GM12878 (cell line): ENCODE results near the gene TRMT13. TPM values are rescaled to one million over a fixed set of nuclear protein-coding genes. Genes with fewer than 3 reads are reported as not detected.

ENCODE experiments used
- ATAC-seq: fragments of 200-7000 bp; cut with Tn5 transposase; 3 replicates; pipeline ENCODE4 v1.9.1; 2020; ENCODE audit warnings: mild to moderate bottlenecking, moderate library complexity
- BruUV-seq: library from RNA; stranded (reverse); fragments of 400-500 nt; replicated peaks from 2 replicates; lab custom pipeline; 2021; lab: Mats Ljungman, UMichigan
- CTCF ChIA-PET: fragments of 300-600 bp; sonication (Branson Sonifier 250); formaldehyde crosslinking; extraction: SDS; loops from one replicate; lab custom pipeline; 2021; ENCODE audit warnings: inconsistent platforms; lab: Yijun Ruan, JAX
- POLR2A ChIA-PET: fragments of 350-600 bp; formaldehyde crosslinking; extraction: SDS; loops from one replicate; lab custom pipeline; 2021; ENCODE audit warnings: inconsistent platforms; lab: Charles Lee
- RAD21 ChIA-PET: fragments of 300-600 bp; sonication (Branson Sonifier 250); formaldehyde crosslinking; loops from one replicate; lab custom pipeline; 2023; ENCODE audit warnings: antibody characterized with exemption; ENCODE audit not compliant: unreplicated experiment; lab: Charles Lee
- SMC1A ChIA-PET: fragments of 300-600 bp; sonication (Branson Sonifier 250); formaldehyde crosslinking; loops from one replicate; lab custom pipeline; 2023; ENCODE audit not compliant: unreplicated experiment, uncharacterized antibody; lab: Charles Lee
- DNase-seq: peaks from one replicate; pipeline ENCODE4 v3.0.0-alpha.2; 2011; ENCODE audit warnings: low read depth, low spot score
- FAIRE-seq: peaks from 3 replicates; lab custom pipeline; 2011; peaks lifted over from hg19 to GRCh38; lab: Jason Lieb, UNC
- H2AFZ ChIP-seq: 2 replicates; pipeline ENCODE4 v1.6.0; 2011; ENCODE audit warnings: low read depth, low read length, control low read depth; ENCODE audit not compliant: control insufficient read depth
- H3K27ac ChIP-seq: 2 replicates; pipeline ENCODE4 v1.5.1; 2011; ENCODE audit warnings: control low read depth; ENCODE audit not compliant: control insufficient read depth, insufficient read depth
- H3K27me3 ChIP-seq, 2 experiments: replicated peaks in 1 of 2; 2 replicates each; pipeline versions ENCODE4 v1.6.0 to v1.6.1; 2011; ENCODE audit warnings: low read length in 1 of 2; ENCODE audit not compliant: control insufficient read depth in 2 of 2, insufficient read depth in 2 of 2
- H3K36me3 ChIP-seq, 2 experiments: 2 replicates each; pipeline ENCODE4 v1.5.1; 2011; ENCODE audit warnings: low read length in 1 of 2; ENCODE audit not compliant: control insufficient read depth in 2 of 2, insufficient read depth in 2 of 2
- H3K4me1 ChIP-seq: 2 replicates; pipeline ENCODE4 v1.6.1; 2011; ENCODE audit warnings: mild to moderate bottlenecking, low read length, moderate library complexity, mixed read lengths; ENCODE audit not compliant: control insufficient read depth, insufficient read depth
- H3K4me2 ChIP-seq: 2 replicates; pipeline ENCODE4 v1.6.0; 2011; ENCODE audit warnings: control low read depth; ENCODE audit not compliant: control insufficient read depth, insufficient read depth
- H3K4me3 ChIP-seq: fragments of 200-600 bp; sonication (generic); 2 replicates; pipeline ENCODE4 v1.5.1; 2016
- H3K79me2 ChIP-seq: 2 replicates; pipeline ENCODE4 v1.6.0; 2011; ENCODE audit warnings: low read length; ENCODE audit not compliant: control insufficient read depth, insufficient read depth
- H3K9ac ChIP-seq: 2 replicates; pipeline ENCODE4 v1.8.0; 2011; ENCODE audit warnings: low read length, control low read depth, mixed read lengths; ENCODE audit not compliant: control insufficient read depth, insufficient read depth
- H3K9me3 ChIP-seq: replicated peaks from 3 replicates; pipeline ENCODE4 v1.5.1; 2011; ENCODE audit warnings: mild to moderate bottlenecking, low read length; ENCODE audit not compliant: control insufficient read depth, insufficient read depth
- H4K20me1 ChIP-seq: 2 replicates; pipeline ENCODE4 v1.6.0; 2011; ENCODE audit not compliant: control insufficient read depth, insufficient read depth
- CHD1 ChIP-seq: IDR thresholded peaks from 2 replicates; pipeline ENCODE4 v1.6.1; 2012; ENCODE audit warnings: low read depth, low read length, improper control_type of control experiment
- CHD2 ChIP-seq: IDR thresholded peaks from 2 replicates; pipeline ENCODE4 v1.6.1; 2011; ENCODE audit warnings: low read depth, low read length, improper control_type of control experiment, borderline replicate concordance
- EGR1 ChIP-seq, 2 experiments: IDR thresholded peaks; 1 replicate in 1 of 2; 2 replicates in 1 of 2; pipeline ENCODE4 v1.6.1; 2011 to 2012; ENCODE audit warnings: low read depth in 2 of 2, low read length in 2 of 2, borderline replicate concordance in 1 of 2, mild to moderate bottlenecking in 1 of 2, moderate library complexity in 1 of 2
- IKZF1 ChIP-seq: fragments of 450-650 bp; conservative IDR thresholded peaks from 2 replicates; pipeline ENCODE4 v1.6.1; 2017; ENCODE audit warnings: antibody characterized with exemption, mild to moderate bottlenecking
- NFYB ChIP-seq: IDR thresholded peaks from 2 replicates; pipeline ENCODE4 v1.6.1; 2011; ENCODE audit warnings: low read depth, mild to moderate bottlenecking, low read length, improper control_type of control experiment, moderate library complexity; ENCODE audit not compliant: insufficient read depth
- PAX5 ChIP-seq: IDR thresholded peaks from 2 replicates; pipeline ENCODE4 v1.6.1; 2011; ENCODE audit warnings: low read depth, low read length, borderline replicate concordance
- POLR2AphosphoS5 ChIP-seq: IDR thresholded peaks from 2 replicates; pipeline ENCODE4 v1.6.1; 2011; ENCODE audit warnings: mild to moderate bottlenecking, low read length, inconsistent platforms
- WGBS: methylation state at CpG from one replicate; pipeline ENCODE4 v1.1.6; 2016; ENCODE audit warnings: low lambda C conversion rate; ENCODE audit not compliant: insufficient replicate concordance, insufficient coverage; ENCODE audit errors: missing lambda C conversion rate; 5-methylcytosine and 5-hydroxymethylcytosine counted together
- in situ Hi-C: fragments of 300-500 bp; cut with MboI; formaldehyde crosslinking; loops from 9 replicates; pipeline ENCODE4 v1.14.3; 2018; ENCODE audit warnings: mixed read lengths
- intact Hi-C: fragments of 100-400 bp; cut with micrococcal nuclease; formaldehyde crosslinking; loops from one replicate; pipeline ENCODE4 v1.14.2; 2022; ENCODE audit not compliant: unreplicated experiment
- polyA plus RNA-seq, 11 experiments: library from polyadenylated mRNA; depleted of rRNA in 4 of 11; unstranded in 6 of 11; stranded (reverse) in 5 of 11; fragments of >200 nt; fragmentation: Nextera tagmentation in 4 of 11; fragmentation: Illumina TruSeq in 1 of 11; extraction: Ambion mirVana in 4 of 11; extraction: Trizol in 1 of 11; gene quantifications; 1 replicate in 1 of 11; 2 replicates in 10 of 11; pipeline versions ENCODE4 v1.2.1 to v1.2.3, GENCODE V29; 2011 to 2016; ENCODE audit warnings: inconsistent platforms in 2 of 11, missing spikeins in 2 of 11, low read depth in 1 of 11
- total RNA-seq, 4 experiments: library from RNA; depleted of rRNA in 3 of 4; stranded (reverse); fragments of >200 nt in 3 of 4; fragmentation: Illumina TruSeq in 1 of 4; extraction: Trizol in 1 of 4; gene quantifications; 2 replicates each; pipeline versions ENCODE4 v1.2.1 to v1.2.3, GENCODE V29; 2013 to 2021
- TF ChIP-seq, protein P1 (sequence below): IDR thresholded peaks from 2 replicates; pipeline ENCODE4 v1.6.1; 2012; ENCODE audit warnings: low read depth, low read length, improper control_type of control experiment
- TF ChIP-seq, protein P2 (sequence below): fragments of 450-650 bp; IDR thresholded peaks from 2 replicates; pipeline ENCODE4 v1.6.1; 2017; ENCODE audit warnings: mild to moderate bottlenecking, moderate library complexity
- TF ChIP-seq, protein P3 (sequence below): IDR thresholded peaks from 2 replicates; pipeline ENCODE4 v1.6.1; 2012; ENCODE audit warnings: mild to moderate bottlenecking, low read depth, low read length
- TF ChIP-seq, protein P4 (sequence below), 3 experiments: IDR thresholded peaks in 2 of 3; conservative IDR thresholded peaks in 1 of 3; 2 replicates each; pipeline ENCODE4 v1.5.1; 2011; ENCODE audit warnings: low read depth in 3 of 3, low read length in 3 of 3, mild to moderate bottlenecking in 3 of 3, control low read depth in 2 of 3, moderate library complexity in 2 of 3, inconsistent platforms in 1 of 3, mixed read lengths in 1 of 3; ENCODE audit not compliant: control insufficient read depth in 2 of 3, insufficient read depth in 1 of 3; ENCODE audit errors: extremely low read depth in 1 of 3

Gene TRMT13
- total and polyA plus RNA-seq, 10 of the 15 experiments (the other 5 are each of a cell fraction or from before 2014, with no cell fraction given), result 13.7 to 26.6 (median 21.9) TPM

DNA sequence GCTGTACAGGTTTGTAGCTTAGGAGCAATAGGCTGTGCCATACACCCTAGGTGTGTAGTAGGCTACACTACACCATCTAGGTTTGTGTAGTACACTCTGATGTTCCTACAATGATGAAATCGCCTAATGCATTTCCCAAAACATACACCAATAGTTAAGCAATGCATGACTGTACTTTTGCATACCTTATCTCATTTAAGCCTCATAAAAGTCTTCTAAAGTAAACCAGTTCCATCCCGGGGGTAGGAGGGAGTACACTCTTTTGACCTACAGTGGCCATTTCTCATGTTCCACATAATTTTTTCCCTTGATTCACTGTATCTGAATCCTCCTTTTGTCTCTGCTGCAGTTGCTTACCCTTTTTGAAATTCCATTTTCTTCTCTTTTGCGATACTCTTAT, 12.2 kb downstream of the TRMT13 start:
- ATAC-seq (no peak), FAIRE-seq (no peak), DNase-seq (no peak)
- H3K9me3 ChIP-seq, result no peaks in the 10 kb centered on the region
- H3K4me3 ChIP-seq, result no peak overlapping the region
- ChIA-PET POLR2A (no interaction called here), CTCF (interaction anchor here (0.9 kb wide), 1 partner anchor 324 kb away, joined by 4 read pairs; no protein-coding TSS in a partner anchor), SMC1A (no interaction called here), RAD21 (no interaction called here)
- intact Hi-C loops (no loop called here), in situ Hi-C loops (no loop called here)
- H4K20me1 ChIP-seq, result no peaks in the 10 kb centered on the region
- no peaks in the 10 kb centered on the region for H3K27me3 ChIP-seq
- H3K4me1 ChIP-seq, result no peaks in the 10 kb centered on the region
- no peak overlapping the region for H3K9ac ChIP-seq
- no peaks in the 10 kb centered on the region for H3K79me2 ChIP-seq
- peaks cover 2 to 13% of the 10 kb centered on the region in 2 experiments for H3K36me3 ChIP-seq
- WGBS, result 95% methylated on average over 3 of the region's 3 CpGs
- no peak overlapping the region for H3K27ac ChIP-seq
- BruUV-seq, result no TSS peak
- H2AFZ ChIP-seq, result no peak overlapping the region
- no peak overlapping the region for H3K4me2 ChIP-seq
- TF ChIP-seq, protein P1, sequence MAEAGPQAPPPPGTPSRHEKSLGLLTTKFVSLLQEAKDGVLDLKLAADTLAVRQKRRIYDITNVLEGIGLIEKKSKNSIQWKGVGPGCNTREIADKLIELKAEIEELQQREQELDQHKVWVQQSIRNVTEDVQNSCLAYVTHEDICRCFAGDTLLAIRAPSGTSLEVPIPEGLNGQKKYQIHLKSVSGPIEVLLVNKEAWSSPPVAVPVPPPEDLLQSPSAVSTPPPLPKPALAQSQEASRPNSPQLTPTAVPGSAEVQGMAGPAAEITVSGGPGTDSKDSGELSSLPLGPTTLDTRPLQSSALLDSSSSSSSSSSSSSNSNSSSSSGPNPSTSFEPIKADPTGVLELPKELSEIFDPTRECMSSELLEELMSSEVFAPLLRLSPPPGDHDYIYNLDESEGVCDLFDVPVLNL, result no peak
- no peak for TF ChIP-seq PAX5
- no peak for TF ChIP-seq EGR1 (IDR thresholded peaks at IDR 0.05; ENCODE audit: borderline replicate concordance in 1 of 2, low read depth in 2 of 2, low read length in 2 of 2)
- no peak for TF ChIP-seq NFYB
- no peak for TF ChIP-seq CHD2
- TF ChIP-seq, protein P2, sequence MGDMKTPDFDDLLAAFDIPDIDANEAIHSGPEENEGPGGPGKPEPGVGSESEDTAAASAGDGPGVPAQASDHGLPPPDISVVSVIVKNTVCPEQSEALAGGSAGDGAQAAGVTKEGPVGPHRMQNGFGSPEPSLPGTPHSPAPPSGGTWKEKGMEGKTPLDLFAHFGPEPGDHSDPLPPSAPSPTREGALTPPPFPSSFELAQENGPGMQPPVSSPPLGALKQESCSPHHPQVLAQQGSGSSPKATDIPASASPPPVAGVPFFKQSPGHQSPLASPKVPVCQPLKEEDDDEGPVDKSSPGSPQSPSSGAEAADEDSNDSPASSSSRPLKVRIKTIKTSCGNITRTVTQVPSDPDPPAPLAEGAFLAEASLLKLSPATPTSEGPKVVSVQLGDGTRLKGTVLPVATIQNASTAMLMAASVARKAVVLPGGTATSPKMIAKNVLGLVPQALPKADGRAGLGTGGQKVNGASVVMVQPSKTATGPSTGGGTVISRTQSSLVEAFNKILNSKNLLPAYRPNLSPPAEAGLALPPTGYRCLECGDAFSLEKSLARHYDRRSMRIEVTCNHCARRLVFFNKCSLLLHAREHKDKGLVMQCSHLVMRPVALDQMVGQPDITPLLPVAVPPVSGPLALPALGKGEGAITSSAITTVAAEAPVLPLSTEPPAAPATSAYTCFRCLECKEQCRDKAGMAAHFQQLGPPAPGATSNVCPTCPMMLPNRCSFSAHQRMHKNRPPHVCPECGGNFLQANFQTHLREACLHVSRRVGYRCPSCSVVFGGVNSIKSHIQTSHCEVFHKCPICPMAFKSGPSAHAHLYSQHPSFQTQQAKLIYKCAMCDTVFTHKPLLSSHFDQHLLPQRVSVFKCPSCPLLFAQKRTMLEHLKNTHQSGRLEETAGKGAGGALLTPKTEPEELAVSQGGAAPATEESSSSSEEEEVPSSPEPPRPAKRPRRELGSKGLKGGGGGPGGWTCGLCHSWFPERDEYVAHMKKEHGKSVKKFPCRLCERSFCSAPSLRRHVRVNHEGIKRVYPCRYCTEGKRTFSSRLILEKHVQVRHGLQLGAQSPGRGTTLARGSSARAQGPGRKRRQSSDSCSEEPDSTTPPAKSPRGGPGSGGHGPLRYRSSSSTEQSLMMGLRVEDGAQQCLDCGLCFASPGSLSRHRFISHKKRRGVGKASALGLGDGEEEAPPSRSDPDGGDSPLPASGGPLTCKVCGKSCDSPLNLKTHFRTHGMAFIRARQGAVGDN, result no peak
- no peak for TF ChIP-seq POLR2AphosphoS5
- TF ChIP-seq IKZF1, result no peak
- TF ChIP-seq, protein P3, sequence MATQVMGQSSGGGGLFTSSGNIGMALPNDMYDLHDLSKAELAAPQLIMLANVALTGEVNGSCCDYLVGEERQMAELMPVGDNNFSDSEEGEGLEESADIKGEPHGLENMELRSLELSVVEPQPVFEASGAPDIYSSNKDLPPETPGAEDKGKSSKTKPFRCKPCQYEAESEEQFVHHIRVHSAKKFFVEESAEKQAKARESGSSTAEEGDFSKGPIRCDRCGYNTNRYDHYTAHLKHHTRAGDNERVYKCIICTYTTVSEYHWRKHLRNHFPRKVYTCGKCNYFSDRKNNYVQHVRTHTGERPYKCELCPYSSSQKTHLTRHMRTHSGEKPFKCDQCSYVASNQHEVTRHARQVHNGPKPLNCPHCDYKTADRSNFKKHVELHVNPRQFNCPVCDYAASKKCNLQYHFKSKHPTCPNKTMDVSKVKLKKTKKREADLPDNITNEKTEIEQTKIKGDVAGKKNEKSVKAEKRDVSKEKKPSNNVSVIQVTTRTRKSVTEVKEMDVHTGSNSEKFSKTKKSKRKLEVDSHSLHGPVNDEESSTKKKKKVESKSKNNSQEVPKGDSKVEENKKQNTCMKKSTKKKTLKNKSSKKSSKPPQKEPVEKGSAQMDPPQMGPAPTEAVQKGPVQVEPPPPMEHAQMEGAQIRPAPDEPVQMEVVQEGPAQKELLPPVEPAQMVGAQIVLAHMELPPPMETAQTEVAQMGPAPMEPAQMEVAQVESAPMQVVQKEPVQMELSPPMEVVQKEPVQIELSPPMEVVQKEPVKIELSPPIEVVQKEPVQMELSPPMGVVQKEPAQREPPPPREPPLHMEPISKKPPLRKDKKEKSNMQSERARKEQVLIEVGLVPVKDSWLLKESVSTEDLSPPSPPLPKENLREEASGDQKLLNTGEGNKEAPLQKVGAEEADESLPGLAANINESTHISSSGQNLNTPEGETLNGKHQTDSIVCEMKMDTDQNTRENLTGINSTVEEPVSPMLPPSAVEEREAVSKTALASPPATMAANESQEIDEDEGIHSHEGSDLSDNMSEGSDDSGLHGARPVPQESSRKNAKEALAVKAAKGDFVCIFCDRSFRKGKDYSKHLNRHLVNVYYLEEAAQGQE, result no peak
- TF ChIP-seq, protein P4, sequence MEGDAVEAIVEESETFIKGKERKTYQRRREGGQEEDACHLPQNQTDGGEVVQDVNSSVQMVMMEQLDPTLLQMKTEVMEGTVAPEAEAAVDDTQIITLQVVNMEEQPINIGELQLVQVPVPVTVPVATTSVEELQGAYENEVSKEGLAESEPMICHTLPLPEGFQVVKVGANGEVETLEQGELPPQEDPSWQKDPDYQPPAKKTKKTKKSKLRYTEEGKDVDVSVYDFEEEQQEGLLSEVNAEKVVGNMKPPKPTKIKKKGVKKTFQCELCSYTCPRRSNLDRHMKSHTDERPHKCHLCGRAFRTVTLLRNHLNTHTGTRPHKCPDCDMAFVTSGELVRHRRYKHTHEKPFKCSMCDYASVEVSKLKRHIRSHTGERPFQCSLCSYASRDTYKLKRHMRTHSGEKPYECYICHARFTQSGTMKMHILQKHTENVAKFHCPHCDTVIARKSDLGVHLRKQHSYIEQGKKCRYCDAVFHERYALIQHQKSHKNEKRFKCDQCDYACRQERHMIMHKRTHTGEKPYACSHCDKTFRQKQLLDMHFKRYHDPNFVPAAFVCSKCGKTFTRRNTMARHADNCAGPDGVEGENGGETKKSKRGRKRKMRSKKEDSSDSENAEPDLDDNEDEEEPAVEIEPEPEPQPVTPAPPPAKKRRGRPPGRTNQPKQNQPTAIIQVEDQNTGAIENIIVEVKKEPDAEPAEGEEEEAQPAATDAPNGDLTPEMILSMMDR (IDR thresholded peaks at IDR 0.05 in 2 of 3, conservative IDR thresholded peaks at IDR 0.05 in 1 of 3; ENCODE audit: control insufficient read depth in 2 of 3, extremely low read depth in 1 of 3, insufficient read depth in 1 of 3, low read depth in 3 of 3, low read length in 3 of 3), result no peak
- no peak for TF ChIP-seq CHD1
